ENCODE measurements around the gene ESYT2.
A peak's percentile ranks its signal among the peaks of the same experiment; 100 is the strongest.

Gene ESYT2

DNA sequence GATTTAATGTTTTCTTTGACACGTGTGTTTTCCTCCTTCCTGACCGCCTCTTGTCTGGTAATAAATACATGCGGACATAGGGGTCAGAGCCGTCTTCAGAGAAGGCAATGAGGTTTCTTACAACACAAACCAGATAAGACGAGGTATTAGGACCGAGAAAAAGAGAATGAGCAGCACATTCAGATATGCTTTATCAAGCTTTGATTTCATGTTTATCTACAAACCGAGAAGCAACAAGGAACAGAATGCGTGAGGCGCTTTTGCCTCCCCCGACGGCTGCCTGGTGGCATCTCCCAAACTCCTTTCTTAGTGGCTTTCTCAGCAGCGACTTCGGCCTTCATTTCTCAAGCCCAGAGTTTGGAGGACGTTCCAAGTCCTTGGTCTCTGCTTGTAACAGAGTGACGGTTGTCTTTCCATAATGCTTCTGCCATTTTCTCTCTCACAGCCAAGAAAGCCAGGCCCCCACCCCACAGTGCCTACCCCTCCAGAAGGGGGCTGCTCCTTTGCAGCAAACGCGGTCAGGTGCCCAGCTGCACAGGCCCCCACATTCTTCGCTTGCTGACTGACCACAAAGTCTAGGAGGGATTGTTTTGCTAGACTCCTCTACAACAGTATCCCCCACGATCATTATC, 92.1 kb downstream of the ESYT2 start:
- DNase-seq, result no peak

DNA sequence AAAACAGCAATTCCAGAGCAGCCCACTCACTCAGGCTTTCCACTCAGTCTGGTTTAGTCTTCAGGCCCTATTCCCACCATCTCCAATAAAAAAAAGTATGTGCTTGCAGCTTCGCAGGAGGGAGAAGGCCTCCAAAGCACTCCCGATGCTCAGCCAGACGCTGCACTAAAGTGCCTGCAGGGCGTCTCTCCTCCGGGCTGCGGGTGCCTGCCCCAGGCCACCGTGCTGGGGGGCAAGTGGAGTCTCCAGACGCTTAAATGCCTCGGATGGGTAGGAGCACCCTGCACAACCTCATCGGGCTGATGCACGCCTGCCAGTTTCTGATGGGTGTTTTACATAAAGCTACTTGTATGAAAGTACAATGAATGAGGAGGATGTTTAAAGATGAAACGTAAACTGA, 93.4 kb downstream of the ESYT2 start:
- no peak for DNase-seq

DNA sequence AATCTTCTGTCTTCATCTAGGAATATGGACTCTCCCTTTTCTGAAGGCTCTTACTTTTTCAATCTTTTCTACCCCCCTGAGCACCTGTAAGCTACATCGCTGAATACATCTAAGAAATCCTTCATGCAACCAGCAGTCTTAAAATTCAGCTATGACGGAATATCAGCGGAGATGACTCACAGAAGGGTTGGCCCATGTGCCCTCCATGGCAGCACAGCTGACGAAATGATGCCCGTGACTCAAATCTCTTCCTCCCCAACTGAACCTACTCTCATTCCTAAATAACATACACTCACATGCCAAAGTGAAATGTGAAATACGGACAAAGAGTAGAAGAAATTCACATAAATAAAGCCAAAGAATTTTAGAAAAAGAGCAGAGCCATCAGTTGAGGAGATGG, 94.4 kb downstream of the ESYT2 start:
- no peak for DNase-seq

DNA sequence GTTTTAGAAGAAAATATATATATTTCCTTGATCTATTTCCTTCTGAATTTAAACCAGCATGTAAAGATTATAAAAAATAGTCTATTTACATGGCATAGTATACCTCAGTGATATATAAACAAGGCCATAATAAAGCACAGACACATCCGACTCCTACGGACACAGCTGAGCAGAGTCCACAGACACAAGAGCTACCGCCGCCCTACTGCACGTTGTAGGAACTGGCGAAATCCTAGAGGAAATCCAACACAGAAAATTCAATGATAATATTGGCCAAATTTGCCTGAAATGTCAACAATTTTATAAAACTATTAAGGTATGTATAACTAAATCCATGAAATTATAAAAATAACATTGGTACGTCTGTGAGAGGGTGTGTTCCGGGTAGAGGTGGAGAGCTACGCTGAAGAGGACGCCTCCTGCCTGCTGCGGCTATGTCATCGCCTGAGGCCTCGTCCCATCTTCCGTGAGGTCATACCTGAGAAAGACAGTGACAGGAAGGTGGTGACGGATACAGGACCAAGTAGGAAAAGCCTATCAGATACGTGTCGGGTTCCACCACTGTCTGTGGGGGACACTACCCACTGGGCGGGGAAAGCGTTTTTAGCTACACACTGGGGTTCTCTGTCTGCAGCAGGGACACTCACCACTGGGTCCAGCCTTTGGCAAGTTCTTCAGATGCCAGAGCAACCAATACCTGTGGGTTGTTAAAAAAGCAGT, 95.4 kb downstream of the ESYT2 start:
- DNase-seq, result no peak

DNA sequence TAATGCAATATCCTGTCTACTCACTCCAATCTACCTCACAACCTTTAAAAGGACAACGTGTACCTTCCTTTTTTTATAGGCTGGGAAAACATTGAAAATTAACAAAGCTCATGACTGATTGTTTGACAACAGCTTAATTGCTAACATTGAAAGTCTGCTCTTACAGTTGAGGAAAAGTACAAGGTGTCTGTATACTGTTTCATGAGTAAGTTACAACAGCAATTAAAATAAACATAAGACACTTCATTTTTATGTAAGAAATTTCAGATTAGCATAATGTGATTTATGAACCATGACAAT, 96.1 kb downstream of the ESYT2 start:
- DNase-seq, result no peak

DNA sequence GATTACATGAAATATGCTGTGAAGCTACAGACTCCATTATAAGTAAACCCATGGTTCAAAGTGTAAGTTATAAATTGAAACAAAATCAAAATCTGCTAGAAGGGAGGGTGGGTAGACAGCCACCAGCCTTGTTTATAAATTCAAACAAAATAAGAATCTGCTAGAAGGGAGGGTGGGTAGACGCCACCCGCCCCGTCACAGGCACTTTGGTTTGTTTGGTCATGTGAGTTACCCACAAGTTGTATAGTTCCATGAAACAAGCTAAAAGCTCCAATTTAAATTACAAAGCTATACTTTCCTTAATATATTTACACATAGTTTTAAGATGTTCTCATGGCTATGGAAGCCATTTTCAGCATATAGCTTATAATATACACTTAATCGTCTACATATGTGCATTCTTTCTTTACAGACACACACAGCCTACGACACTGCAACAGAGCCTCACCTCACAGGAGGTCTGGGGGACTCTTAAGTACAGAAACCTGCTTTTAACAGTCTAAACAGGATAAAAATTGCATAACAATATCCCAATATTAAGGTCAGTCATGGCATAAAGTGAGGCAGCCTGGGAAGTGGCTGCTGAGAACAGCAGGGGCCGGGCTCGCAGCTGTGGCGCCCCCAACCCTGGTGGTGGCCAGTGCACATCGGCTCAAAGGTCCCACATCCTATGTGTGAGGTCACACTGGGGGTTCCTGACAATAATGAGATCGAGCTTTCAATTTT, 96.7 kb downstream of the ESYT2 start:
- DNase-seq, result no peak

DNA sequence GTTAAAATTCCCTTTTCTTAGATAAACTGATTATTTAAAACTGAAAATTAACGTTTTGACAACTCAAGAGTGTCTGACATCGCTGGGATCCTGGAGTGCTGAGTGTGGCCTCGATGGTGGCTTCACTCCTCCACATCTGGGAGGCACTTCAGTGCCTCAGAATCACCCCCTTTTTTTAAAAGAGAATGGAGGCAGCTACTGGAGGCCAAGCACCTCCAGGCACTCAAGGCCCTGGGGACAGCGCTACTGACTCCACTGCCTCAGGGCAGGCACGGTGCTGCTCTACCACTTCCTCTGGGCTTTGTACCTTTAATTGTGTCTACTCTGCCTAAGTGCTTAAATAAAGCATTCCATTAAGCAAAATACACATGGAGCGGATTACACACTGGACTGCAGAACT, 97.5 kb downstream of the ESYT2 start:
- no peak for DNase-seq

DNA sequence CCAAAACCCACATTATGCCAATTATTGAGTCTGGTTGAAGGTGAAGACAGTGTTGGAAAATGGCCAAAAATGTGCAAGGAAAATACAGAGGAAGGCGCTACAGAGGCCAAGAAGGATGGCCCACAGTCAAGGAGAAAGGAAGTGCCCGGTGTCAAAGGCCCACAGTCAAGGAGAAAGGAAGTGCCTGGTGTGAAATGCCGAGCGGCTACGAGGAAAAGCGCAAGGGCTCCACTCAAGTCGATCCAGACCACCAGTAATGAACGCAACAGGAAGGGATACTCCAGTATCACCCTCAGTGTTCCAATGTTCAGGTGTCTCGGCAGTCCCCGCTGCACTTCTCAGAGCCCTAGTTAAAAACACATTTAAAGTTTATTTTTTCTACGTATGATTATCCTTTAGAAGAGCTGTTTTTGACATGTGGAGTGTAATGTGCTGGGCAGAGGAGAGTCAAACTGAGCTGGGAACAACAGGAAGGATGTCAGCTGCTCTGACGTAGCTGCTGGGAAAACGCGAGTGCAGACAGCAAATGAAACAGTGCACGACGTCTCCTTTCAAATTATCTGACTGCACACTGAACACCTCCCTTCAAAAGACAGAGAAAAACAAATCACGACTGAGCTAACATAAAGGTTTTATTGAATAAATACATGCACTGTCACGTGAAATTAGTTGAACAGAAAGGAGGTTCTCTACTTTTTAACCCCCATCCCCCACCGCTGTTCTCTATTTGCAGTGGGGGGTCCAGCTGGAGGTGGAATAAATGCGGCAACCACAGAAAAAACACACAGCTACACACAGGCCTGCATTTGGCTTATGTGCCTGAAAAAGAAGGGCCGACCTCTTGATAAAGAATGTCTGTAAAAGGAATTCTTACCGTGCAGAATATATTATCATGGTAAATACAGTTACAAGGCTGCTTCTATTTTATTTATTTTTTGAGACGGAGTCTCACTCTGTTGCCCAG, 98.6 kb downstream of the ESYT2 start:
- no peak for DNase-seq

DNA sequence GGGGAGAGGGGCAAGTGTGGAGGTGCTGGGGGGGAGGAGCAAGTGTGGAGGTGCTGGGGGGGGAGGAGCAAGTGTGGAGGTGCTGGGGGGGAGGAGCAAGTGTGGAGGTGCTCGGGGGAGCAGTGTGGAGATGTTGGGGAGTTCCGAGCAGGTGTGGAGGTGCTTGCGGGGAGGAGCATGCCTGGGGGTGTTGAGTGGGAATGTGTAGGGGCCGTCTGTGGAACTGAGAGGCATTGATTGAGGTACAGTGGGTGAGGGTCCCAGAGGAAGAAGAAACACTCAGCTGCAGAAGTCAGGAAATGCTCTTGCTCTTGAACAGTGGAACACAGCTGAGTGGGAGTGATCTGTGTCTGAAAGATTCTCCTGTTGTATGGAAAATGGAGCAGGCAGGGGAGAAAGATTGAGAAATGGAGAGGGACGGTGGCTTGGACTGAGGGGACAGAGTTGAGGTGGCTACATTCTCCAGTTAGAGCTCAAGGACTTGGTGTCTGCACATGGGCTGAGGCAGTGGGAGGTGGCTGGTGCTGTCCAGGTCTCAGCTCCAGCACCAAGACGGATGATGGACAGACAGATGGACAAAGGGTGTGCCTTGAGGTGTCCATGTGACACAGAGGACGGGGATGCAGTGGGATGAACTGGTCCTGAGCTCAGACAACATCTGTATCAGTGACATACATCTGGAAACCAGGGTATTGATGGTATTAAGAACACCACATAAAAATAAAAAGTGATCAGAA, 99.5 kb downstream of the ESYT2 start:
- DNase-seq, result no peak

DNA sequence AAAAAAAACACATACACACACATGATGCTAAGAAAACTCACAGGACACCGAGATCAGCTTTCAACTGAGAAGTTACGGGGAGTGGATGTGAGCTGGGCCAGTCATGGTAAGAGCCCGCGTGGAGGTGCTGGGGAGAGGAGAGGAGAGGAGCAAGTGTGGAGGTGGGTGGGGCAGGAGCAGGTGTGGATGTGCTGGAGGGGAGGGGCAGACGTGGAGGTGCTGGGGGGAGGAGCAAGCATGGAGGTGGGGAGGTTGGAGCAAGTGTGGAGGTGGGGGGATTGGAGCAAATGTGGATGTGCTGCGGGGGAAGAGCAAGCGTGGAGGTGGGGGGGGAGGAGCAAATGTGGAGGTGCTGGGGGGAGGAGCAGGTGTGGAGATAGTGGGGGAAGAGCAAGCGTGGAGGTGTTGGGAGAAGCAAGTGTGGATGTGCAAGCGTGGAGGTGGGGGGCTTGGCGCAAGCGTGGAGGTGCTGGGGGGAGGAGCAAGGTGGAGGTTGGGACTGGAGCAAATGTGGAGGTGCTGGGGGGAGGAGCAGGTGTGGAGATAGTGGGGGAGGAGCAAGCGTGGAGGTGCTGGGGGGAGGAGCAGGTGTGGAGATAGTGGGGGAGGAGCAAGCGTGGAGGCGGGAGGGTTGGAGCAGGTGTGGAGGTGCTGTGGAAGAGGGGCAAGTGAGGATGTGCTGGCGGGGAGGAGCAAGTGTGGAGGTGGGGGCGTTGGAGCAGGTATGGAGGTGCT, 100.2 kb downstream of the ESYT2 start:
- peak; percentile 8 for DNase-seq

DNA sequence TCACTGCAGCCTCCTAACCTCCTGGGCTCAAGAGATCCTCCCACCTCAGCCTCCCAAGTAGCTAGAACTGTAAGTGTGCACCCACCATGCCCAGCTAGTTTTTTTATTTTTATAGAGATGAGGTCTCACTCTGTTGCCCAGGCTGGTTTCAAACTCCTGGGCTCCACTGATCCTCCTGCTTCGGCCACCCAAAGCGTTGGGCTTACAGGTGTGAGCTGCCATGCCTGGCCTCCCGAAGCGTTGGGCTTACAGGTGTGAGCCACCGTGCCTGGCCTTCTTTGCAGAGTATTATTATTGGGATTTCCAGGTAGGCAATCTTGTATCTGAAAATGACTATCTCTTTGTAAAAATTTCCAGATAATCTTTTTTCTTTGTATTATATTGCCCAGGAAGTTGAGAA, 101.6 kb downstream of the ESYT2 start:
- DNase-seq, result no peak

DNA sequence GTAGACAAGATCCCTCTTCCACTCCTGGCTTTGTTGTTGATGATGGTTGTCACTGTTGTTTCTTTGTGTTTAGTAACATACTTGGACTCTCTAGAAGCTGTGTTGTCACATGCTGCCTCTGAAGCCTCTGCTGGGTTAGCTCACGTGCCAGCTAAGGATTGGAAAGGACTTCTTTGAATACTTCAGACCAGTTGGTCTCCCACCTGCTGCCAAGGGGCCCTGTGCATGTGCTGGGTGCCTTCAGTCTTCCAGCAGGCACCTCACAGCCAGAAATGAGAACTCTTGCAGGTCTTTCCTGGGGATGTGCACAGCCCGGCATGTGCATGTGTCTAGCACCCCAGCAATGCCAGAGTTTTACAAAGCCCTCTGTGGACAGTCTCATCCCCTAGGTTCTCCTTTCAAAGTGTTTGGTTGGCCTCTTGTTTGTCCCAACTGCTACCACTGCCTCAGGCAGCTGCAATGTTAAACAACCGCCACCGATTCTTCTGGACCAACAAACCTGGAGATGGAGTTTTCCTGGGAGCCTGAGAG, 103.0 kb downstream of the ESYT2 start:
- no peak for DNase-seq

DNA sequence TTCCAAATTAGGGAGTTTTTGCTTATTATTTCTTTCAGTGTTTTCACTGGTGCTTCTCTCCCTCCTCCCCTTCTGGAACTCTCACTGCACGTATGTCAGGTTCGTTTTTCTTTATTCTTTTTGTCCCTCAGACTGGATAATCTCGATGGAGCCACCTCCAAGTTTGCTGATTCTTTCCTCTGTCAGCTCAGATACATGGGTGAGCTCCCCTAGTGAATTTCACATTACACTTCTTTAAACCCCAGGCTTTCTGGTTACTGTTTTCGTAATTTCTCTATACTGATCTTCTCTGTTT, 103.9 kb downstream of the ESYT2 start:
- DNase-seq, result no peak

DNA sequence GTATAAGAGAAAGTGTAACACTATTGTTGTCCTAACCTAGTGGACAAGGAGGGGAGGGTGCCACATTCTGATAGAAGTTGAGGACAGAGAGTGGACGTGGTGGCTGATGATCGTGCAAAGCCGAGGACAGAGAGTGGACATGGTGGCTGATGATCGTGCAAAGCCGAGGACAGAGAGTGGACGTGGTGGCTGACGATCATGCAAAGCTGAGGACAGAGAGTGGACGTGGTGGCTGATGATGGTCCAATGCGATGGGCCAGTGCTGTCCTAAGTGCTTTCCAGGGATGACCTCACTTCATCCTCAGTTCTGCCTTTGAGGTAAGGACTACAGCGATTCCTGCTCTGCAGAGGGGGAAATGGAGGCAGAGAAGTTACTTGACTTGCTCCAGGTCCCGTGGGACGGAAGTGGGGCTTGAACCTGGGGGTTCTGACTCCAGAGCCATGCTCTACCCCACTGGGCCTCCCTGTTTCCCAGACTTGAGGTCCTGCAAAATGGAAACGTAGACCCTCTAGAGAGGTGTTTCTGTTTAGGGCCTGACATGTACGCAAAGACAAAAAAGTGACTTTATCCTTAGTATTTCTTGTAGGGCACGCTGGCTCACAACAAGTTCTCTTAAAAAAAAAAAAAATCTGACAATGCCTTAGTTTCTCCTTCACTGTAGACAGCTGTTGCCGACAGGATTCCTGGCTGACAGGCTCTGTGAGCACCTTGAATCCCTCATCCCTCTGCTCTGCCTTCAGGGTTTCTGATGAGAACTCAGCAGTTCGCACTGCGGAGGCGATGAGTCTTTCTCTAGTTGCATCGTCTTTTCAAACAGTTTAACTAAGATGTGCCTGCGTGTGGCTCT, 104.4 kb downstream of the ESYT2 start:
- no peak for DNase-seq

DNA sequence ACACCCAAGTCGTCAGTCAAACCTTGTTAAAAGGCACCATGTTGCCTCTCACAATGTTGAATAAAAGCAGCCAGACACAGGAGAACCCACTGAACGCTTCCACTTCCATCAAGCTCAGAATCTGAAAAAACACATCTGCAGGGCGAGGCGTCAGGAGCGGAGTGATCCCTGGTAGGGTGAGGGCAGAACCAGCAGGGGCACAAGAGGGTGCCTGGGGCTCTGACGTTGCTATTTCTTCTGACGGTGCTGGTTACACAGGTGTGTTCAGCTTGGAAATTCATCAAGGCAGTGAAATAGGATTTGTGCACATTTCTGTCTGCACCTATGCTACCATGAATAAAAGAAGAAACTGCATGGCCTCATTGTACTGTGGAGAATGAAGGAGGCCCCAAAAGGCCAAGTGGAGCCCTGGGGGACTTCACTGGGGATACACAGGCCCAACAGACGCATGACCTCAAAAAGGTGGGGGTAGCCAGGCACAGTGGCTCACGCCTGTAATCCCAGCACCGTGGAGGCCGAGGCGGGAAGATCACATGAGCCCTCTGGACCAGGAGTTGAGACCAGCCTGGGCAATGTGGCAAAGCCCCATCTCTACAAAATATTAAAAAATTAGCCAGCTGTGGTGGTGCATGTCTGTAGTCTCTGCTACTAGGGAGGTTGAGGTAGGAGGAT, 105.5 kb downstream of the ESYT2 start:
- no peak for DNase-seq

DNA sequence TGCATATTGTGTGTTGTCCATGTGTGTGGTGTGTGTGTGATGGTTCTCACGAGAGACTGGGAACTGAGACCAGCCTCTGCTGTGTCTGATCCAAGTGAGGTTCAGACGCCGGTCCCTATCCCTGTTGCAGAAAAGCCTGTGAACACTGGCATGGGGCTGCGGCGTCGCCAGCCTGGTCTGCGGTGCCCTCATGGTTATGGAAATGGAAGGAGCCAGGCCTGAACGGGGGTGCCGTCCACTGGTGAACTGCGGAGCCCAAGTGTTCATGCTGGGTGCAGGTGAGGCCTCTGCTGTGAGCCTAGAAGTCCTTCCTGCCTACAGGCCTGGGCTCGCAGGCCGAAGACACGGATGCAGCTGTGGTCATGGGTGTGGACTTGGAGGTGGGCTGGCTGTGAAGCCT, 106.0 kb downstream of the ESYT2 start:
- no peak for DNase-seq

DNA sequence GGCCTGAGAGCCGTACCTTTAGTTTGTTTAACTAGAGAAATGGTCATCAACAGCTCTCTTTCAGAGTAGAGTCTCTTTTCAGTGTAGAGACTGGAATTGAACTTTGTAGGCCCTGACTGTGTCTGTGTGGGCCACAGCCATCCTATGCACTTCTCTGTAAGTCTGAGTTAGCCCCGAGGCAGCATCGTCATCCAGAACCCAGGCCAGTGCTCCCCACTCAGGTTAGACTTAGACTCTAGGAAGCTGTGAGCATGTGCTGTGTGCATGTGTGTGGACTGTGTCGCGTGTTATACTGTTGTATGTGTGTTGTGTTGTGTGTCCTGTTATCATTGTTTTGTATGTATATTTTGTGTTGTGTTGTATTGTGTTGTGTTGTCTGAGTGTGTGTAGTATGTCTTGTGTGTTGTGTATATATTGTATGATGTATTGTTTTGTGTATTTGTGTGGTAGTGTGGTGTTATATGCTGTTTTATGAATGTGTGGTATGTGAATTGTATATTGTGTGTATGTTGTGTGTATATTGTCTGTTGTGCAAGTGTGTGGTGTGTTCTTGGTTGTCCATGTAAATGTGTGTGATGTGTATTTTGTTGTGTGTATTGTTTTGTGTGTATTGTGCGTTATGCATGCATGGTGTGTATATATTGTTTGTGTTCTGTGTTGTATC, 106.6 kb downstream of the ESYT2 start:
- DNase-seq, result no peak

DNA sequence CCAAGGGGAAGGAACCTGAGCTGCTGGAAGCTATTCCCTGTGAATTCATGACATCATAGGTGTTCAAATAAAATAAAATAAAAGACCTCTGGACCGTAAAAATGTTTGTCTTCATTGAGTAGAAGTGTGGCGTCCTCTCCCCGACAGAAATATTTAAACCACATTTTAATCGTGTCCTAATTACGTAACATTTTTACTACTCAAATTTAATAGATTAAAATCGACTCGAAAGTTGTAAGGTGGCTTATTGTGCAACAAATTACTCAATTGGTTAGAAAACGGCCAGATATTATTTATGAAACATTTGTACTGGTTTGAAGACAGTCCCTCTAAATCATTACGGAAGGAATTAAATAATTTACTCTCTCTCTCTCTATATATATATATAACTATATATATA, 109.2 kb downstream of the ESYT2 start:
- no peak for DNase-seq

DNA sequence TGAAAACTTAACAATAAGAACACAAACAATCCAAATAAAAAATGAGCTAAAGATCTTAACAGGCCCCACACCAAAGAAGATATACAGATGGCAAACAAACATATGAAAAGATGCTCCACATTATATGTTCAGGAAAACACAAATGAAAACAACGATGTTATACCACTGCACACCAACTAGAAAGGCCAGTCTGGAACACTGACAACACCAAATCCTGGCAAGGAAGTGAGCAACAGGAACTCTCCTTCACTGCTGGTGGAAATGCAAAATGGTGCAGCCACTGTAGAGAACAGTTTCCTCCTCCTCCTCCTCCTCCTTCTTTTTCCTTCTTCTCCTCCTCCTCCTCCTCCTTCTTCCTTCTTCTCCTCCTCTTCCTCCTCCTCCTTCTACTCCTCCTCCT, 112.5 kb downstream of the ESYT2 start:
- DNase-seq, result no peak

DNA sequence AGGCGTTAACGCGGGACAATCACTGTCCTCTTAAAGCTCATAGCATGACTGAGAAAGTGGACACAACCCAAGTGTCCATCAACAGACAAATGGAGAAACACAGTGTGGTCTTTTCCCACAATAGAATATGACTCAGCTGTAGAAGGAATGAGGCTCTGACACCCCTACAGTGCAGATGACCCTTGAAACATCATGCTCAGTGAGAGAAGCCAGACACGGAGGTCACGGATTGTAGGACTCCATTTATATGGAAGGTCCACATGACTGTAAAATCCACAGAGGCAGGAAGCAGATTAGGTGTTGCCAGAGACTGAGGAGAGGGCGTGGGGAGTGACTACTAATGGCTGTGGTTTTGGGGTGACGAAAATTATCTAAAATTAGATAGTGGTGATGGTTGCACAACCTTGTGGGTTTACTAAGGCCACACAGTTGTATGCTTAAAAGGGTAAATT, 118.6 kb downstream of the ESYT2 start:
- no peak for DNase-seq
